Activated CD8-positive, alpha-beta memory T cell treated with anti-CD3 and anti-CD28 coated beads, Interleukin-2, amount 50 U/mL, for 4 hours (primary cell): ENCODE results near the gene CFAP69.
"Not testable (repeated sequence)": the region's sequence is repeated elsewhere in the genome, so short reads cannot be mapped to it uniquely, and the experiment has no call there.

ENCODE experiments used
- DNase-seq: peaks from one replicate; pipeline ENCODE4 v3.0.0-alpha.2; 2020

The CFAP69 gene

GRCh38 chr7:90272242-90272641, 27.3 kb downstream of the CFAP69 start:
- DNase-seq, result no peak

GRCh38 chr7:90274161-90274560, 29.2 kb downstream of the CFAP69 start:
- no peak for DNase-seq

- no peak for DNase-seq
Observed at GRCh38 chr7:90276033-90276728, 31.2 kb downstream of the CFAP69 start.

- no peak for DNase-seq
Observed at GRCh38 chr7:90288154-90288553, 43.2 kb downstream of the CFAP69 start.

GRCh38 chr7:90290244-90291113, 45.5 kb downstream of the CFAP69 start:
- no peak for DNase-seq

DNA sequence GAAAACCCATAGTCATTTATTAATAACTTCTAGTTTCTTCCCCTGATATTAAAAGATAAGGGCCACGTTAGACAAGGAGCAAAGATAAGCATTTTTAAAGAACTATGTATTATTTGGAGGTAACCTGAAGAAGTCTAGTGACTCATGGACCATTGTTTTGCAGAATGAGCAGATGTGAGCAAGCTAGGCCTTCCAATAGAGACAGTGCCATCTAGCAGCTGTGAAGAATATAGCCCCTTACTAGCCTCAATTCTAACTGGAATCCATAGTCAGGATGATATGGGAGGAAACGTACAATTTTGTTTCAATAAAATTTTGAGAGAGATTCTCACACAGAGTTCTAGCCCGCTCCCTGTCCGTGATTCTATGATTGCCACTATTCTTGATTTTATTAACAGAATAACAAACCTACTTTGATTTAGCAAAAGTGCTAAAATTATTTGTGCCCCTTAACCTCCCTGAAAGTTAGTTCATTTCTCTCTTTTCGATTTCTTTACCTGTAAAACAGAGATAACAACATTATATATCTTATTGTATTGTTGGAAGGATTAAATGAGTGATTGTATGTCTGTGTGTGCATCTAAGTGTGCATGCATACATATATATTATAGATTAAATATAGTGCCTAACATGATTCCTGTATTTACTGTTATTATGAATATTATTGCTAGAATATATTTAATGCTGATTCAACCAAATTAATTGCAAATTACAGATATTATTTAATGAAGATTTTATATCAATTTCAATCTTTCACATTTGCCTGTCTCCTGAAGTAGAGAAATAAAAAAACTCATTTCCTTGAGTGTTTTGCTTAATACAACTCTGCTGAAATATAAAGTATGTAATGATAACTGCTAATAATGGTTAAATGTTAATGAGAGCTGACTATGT, 53.4 kb downstream of the CFAP69 start:
- DNase-seq, result no peak

DNA sequence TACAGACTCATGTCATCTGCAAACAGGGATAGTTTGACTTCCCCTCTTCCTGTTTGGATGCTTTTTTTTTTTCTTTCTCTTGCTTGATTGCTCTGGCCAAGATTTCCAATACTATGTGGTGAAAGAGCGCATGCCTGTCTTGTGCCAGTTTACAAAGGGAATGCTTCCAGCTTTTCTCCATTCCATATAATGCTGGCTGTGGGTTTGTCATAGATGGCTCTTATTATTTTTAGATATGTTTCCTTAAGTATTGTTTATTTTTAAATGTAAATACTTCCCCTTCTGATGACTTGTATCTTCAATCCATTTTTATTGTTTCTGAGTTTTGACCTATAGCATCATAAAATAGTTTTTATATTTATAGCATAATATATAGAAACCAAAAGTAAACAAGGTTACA, 58.3 kb downstream of the CFAP69 start:
- no peak for DNase-seq

DNA sequence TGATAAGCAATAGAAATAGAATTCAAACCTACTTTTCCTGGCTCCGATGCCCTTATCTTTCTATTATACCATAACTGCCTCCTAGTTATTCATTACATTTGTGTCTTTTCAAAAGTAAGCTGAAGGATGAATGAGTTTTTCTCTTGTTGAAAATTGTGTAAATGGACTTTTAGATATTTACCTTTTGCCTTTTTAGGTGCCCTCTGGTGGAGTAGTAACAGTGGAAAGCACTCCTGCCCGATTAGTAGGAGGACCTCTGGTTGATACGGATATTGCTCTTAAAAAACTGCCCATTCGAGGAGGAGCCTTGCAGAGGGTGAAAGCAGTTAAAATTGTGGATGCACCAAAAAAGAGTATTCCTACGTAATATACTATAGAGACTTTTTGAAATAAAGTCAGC, 64.9 kb downstream of the CFAP69 start:
- no peak for DNase-seq

DNA sequence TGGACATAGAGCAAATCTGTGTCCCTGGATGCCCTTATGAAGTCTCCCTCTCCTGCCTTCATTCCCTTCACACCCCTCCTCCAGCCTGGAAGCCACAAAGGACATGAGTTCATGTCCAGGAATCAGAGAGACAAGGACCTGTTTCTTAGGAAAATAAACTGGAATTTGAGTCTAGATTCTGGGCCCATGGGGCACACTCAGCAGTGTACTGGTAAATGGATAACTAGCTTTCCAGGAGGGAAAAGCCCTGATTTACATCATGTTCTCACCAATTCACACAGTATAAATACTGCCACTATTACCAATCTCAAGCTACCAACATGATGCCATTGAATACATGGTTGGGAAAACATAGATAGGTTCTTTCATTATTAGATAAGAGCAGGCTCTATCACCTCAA, 66.2 kb downstream of the CFAP69 start:
- DNase-seq, result no peak

GRCh38 chr7:90312745-90313144, 67.8 kb downstream of the CFAP69 start:
- no peak for DNase-seq

DNA sequence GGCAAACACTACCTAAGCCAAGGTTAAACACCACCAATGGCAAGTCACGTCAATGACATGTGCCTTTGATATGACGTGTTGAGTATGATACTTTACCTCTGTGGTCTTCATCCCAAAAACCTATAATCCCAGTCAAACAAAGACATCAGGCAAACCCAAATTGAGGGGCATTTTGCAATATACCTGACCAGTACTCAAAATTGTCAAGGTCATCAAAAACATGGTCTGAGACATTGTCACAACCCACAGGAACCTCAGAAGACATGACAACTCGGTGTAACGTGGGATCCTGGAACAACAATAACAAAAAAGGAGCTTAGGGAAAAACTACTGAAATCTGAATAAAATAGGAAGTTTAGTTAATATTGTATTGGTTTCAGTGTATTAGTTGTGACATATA, 68.9 kb downstream of the CFAP69 start:
- DNase-seq, result no peak

DNA sequence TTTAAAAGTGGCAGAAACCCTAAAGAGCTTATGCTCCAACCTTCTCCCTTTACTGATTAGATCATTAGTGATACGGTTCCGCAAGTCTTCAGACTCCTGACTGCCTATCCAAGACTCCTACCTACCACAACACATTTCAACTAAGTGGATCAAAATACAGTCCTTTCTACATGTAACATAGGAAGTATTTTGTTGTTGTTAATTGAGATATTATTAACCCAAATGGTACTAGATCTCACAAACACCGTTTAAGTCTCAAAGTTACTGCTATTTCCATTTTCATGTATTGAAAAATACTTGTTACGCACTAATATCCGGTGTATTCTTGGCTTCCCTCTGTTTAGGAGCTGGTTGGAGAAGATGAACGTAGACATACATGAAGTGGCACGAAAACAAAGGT, 75.0 kb downstream of the CFAP69 start:
- no peak for DNase-seq

DNA sequence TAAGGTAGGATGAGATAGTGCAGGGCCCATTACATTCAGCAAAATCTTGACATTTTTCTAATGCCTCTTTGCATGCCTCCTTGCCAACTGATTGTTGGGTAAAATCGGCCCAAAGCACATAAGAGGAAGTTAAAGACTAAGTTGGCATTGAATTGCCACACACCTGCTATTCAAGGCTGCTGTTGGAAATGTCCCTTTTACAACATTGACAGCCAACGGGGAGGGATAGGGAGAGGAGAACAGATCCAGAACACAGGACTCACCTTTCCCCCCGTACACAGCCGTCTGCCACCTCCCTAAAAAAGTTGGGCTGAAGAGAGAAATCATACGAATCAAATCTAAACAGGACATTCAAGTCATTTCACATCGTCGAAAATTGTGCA, 75.4 kb downstream of the CFAP69 start:
- no peak for DNase-seq

DNA sequence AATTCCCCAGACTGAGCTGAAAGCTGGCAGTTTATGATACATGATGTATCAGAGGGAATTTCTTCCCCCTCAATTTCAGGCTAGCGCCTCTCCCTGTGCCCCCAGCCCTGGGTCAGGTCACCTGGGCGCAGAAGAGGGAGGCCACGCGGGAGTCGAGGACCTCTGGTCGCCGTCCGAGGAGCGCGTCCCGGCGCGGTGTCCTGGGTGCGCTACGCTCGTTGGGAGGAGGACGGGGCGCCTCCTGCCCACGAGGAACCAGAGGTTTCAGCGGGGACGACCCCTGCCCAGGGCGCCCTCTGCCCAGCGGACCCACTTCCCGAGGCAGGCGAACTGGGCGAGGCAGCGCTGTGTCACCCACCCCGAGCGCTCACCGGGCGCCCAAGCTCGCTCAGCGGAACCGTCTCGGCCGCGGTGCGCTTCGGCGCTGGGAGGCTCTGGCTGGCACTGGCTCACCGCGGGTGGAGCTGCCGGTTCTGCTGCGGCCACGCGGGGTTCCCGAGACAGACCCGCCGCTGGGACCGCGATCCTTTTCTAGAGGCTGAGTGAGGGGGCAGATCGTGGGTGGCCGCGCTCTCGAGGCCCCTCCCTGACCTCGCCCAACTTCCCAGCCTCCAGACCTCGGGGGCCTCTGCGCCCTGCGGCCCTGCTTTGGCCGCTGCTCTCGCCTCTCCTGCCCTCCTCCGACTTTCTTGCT, 76.0 kb downstream of the CFAP69 start, which contains the start of gene FAM237B:
Gene FAM237B, minus strand, starts transcription at position 504 of the 694 bp plus-strand sequence. CDS start 1,556 bp downstream, outside the sequence.
- no peak for DNase-seq

DNA sequence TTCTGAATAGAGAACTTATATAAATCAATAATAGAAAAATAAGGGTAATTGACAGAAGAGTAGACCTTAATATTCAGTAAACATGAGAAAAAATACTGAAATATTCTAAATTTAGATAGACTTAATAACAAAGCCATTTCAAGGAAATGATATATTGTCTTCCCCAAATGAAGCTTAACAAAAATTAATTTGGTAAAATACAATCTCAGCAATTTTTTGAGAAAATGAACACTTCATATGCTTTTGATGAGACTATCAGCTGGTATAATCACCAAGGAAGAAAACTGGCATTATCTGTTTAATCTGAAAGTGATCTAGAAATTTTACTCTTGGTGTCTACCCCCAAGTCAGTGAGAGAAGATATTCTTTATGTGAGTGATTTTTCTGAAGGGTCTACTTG, 77.9 kb downstream of the CFAP69 start:
- no peak for DNase-seq

DNA sequence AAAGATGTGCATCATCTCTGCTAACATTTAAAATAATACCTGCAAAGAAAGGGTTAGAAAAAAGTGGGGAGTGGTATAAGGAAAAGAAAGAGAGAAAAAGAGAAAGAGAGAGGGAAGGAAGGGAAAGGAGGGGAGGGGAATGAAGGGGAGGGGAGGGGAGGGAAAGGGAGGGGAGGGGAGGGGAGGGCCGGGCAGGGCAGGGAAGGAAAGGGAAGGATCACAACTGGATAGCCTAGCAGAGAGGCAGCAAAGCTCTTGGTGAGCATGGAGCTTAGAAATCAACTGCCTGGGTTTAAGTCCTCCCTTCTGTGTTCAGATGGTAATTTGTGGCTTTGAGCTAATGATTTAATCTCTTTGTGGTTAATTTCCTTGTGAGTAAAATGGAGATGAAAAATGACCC, 81.5 kb downstream of the CFAP69 start:
- no peak for DNase-seq

GRCh38 chr7:90334193-90334843, 89.3 kb downstream of the CFAP69 start:
- no peak for DNase-seq

DNA sequence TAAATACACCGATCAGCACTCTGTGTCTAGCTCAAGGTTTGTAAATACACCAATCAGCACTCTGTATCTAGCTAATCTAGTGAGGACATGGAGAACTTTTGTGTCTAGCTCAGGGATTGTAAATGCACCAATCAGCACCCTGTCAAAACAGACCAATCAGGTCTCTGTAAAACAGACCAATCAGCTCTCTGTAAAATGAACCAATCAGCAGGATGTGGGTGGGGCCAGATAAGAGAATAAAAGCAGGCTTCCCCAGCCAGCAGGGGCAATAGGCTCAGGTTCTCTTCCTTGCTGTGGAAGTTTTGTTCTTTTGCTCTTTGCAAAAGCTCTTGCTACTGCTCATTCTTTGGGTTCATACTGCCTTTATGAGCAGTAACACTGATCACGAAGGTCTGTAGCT, 90.0 kb downstream of the CFAP69 start:
- not testable (repeated sequence) for DNase-seq

- no peak for DNase-seq
Observed at GRCh38 chr7:90337106-90337505, 92.1 kb downstream of the CFAP69 start.

GRCh38 chr7:90345016-90345415, 100.0 kb downstream of the CFAP69 start:
- DNase-seq, result no peak

DNA sequence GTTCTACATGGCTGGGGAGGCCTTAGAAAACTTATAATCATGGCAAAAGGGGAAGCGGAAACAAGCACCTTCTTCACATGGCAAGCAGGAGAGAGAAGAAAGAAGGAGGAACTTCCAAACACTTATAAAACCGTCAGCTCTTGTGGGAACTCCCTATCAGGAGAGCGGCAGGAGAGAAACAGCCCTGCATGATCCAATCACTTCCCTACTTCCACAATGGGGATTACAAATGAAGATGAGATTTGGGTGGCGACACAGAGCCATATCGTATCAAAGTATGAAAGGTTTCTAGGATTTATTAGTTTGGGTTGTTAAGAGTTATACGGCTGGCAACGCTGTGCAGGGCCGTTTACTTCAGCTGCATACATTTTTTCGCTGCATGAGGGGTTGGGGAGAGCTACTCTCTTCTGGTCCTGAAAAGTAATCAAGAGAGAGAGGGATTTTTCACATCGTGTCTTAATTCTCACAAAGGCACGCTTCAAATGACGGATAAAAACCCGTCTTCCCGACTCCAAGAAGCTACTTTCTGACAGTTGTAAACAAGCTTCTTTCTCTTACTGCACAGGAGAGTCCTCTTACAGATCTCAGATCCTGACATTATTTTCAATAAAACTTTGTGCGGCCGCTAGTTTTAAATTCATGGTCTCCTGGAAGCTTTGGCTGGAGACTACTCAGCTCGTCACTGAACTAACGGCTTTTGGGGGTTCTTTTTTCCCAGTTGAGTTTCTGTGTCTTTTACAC, 100.8 kb downstream of the CFAP69 start:
- no peak for DNase-seq
